Ovary (tissue), 9 donors: Measurements from ENCODE around the gene BEST2. TPM values are rescaled to one million over a fixed set of nuclear protein-coding genes. Genes with fewer than 3 reads are reported as not detected.

Experiments used
- DNase-seq, 5 donors: peaks; one replicate each; pipeline ENCODE4 v3.0.0-alpha.2; 2019 to 2020
- H3K27ac ChIP-seq, 2 donors: fragments of 200-600 bp; one replicate each; pipeline versions ENCODE4 v1.5.1 to v1.8.0; 2019 to 2022
- H3K27me3 ChIP-seq: fragments of 200-600 bp; one replicate; pipeline ENCODE4 v1.8.0; 2022
- H3K36me3 ChIP-seq: fragments of 200-600 bp; sonication (generic); one replicate; pipeline ENCODE4 v1.5.1; 2019
- H3K4me1 ChIP-seq: one replicate; pipeline ENCODE4 v1.8.1; 2013; ENCODE audit warnings: mild to moderate bottlenecking, moderate library complexity; ENCODE audit not compliant: insufficient read depth
- H3K4me3 ChIP-seq: fragments of 200-600 bp; sonication (generic); one replicate; pipeline ENCODE4 v1.5.1; 2017
- H3K9me3 ChIP-seq, 2 donors: fragments of 200-600 bp in 1 of 2; sonication (generic) in 1 of 2; one replicate each; pipeline versions ENCODE4 v1.5.1 to v1.8.1; 2013 to 2019; ENCODE audit warnings: mild to moderate bottlenecking in 1 of 2, moderate library complexity in 1 of 2
- CTCF ChIP-seq, 3 donors: fragments of 450-650 bp in 2 of 3; fragments of 200-600 bp in 1 of 3; IDR thresholded peaks; one replicate each; pipeline versions ENCODE4 v1.5.1 to v1.8.0; 2016 to 2022; ENCODE audit warnings: antibody characterized with exemption in 3 of 3, mild to moderate bottlenecking in 1 of 3
- EP300 ChIP-seq: sonication (generic); formaldehyde crosslinking; IDR thresholded peaks from one replicate; pipeline ENCODE4 v1.6.1; 2017; ENCODE audit warnings: antibody characterized with exemption
- POLR2A ChIP-seq: fragments of 450-650 bp; IDR thresholded peaks from one replicate; pipeline ENCODE4 v1.6.1; 2017; ENCODE audit warnings: antibody characterized with exemption, mild to moderate bottlenecking, moderate library complexity
- WGBS, 3 donors: extraction: QIAGEN DNeasy Blood & Tissue Kit in 1 of 3; methylation state at CpG; one replicate each; pipeline versions ENCODE4 v1.1.5 to v1.1.7; 2013 to 2017; 5-methylcytosine and 5-hydroxymethylcytosine counted together
- intact Hi-C, 4 donors: fragments of 100-400 bp; cut with DNase I; formaldehyde crosslinking; loops; one replicate each; pipeline versions ENCODE4 v1.11.0 to v1.15.1; 2022 to 2023
- polyA plus RNA-seq, 2 donors: library from polyadenylated mRNA; stranded (reverse); fragments of 200-250 nt in 1 of 2; fragments of 350-450 nt in 1 of 2; fragmentation: Illumina TruSeq in 1 of 2; extraction: RNeasy Lipid Tissue Mini Kit (QIAGEN cat#74804) in 1 of 2; gene quantifications; one replicate each; pipeline ENCODE4 v1.2.3, GENCODE V29; 2013 to 2014
- total RNA-seq, 7 donors: library from RNA; depleted of rRNA in 2 of 7; stranded (reverse); fragments of >200 nt in 2 of 7; fragmentation: NEBNext Ultra II Directional in 3 of 7; extraction: Animal tissue kit (Norgen Biotek cat#: 25700) in 3 of 7; gene quantifications; one replicate each; pipeline versions ENCODE4 v1.1.0 to v1.2.4, GENCODE V29; 2016 to 2023
- donor health status: DM: no; HTN: no; CAD: no; lungs with moderate emphysema.
- donor health status: DM: no; HTN: no; CAD: no.
- donor health status: Bipolar disorder and iron deficiency.
- donor health status: DM: yes; HTN: yes; CAD: no.
- donor health status: DM: no; HTN: no; CAD: no.
- donor health status: DM: yes; HTN: yes; CAD: no.

The BEST2 gene
- total and polyA plus RNA-seq, 9 donors = not detected

- TF ChIP-seq POLR2A (no peak), EP300 (no peak)
- peak in 1 of 5 donors; percentile 13 for DNase-seq
- Histone ChIP-seq H3K4me1 (peaks cover 17% of the 10 kb centered on the region), H3K9me3 (no peaks in the 10 kb centered on the region), H3K36me3 (no peaks in the 10 kb centered on the region), H3K27ac (peak overlapping the region; percentile 72 to 99), H3K4me3 (no peak overlapping the region), H3K27me3 (no peaks in the 10 kb centered on the region)
- 59 to 70% (median 67%) methylated on average over 10 of the region's 10 CpGs for WGBS, 3 donors
- intact Hi-C loops = loop anchor here in 1 of 4 donors (10.0 kb wide), 1 partner anchor 1057 kb away; no protein-coding TSS in a partner anchor
Observed at GRCh38 chr19:12787458-12787857, 35.9 kb downstream of the BEST2 start.

- Histone ChIP-seq H3K36me3 (no peaks in the 10 kb centered on the region), H3K4me1 (peaks cover 17% of the 10 kb centered on the region), H3K27me3 (no peaks in the 10 kb centered on the region), H3K4me3 (no peak overlapping the region), H3K9me3 (no peaks in the 10 kb centered on the region), H3K27ac (peak overlapping the region; percentile 95 to 99)
- 27 to 35% (median 34%) methylated on average over 4 of the region's 4 CpGs for WGBS, 3 donors
- intact Hi-C loops = loop anchor here in 1 of 4 donors (10.0 kb wide), 1 partner anchor 1057 kb away; no protein-coding TSS in a partner anchor
- TF ChIP-seq POLR2A = no peak
- no peak for TF ChIP-seq CTCF (IDR thresholded peaks at IDR 0.05)
- TF ChIP-seq EP300 = no peak
- no peak for DNase-seq
Observed at GRCh38 chr19:12788042-12788681, 36.6 kb downstream of the BEST2 start.

- H3K9me3 ChIP-seq = no peaks in the 10 kb centered on the region
- TF ChIP-seq EP300 (no peak), POLR2A (no peak), CTCF (IDR thresholded peaks at IDR 0.05) (no peak)
- peak overlapping the region; percentile 95 to 99 for H3K27ac ChIP-seq
- H3K27me3 ChIP-seq = no peaks in the 10 kb centered on the region
- no peaks in the 10 kb centered on the region for H3K36me3 ChIP-seq
- intact Hi-C loops = loop anchor here in 1 of 4 donors (10.0 kb wide), 1 partner anchor 1056 kb away; no protein-coding TSS in a partner anchor
- DNase-seq = peak; percentile 86 to 90 (median 87)
- peaks cover 16% of the 10 kb centered on the region for H3K4me1 ChIP-seq
- peak overlapping the region; percentile 80 for H3K4me3 ChIP-seq
- WGBS, 3 donors = 1 to 2% (median 2%) methylated on average over 12 of the region's 12 CpGs
Observed at GRCh38 chr19:12788682-12789097, 37.1 kb downstream of the BEST2 start.

GRCh38 chr19:12789098-12789903 lies 37.7 kb downstream of the BEST2 start:
- Histone ChIP-seq H3K9me3 (no peaks in the 10 kb centered on the region), H3K27ac (peak overlapping the region; percentile 95 to 99), H3K4me3 (peak overlapping the region; percentile 80), H3K4me1 (peaks cover 13% of the 10 kb centered on the region), H3K36me3 (no peaks in the 10 kb centered on the region), H3K27me3 (no peaks in the 10 kb centered on the region)
- whole genome bisulfite sequencing, 3 donors = 0 to 2% (median 1%) methylated on average over 9 to 46 of the region's 46 CpGs
- no peak for TF ChIP-seq POLR2A
- TF ChIP-seq CTCF (IDR thresholded peaks at IDR 0.05) = peak in 1 of 3 donors; percentile 8
- no peak for TF ChIP-seq EP300
- intact Hi-C loops = loop anchor here in 1 of 4 donors (10.0 kb wide), 1 partner anchor 1056 kb away; no protein-coding TSS in a partner anchor
- no peak for DNase-seq
